HCT116 (cell line): Measurements from ENCODE around the gene PLD4.

ENCODE experiments used
- CTCF ChIP-seq, 3 experiments: fragments of 200-600 bp in 1 of 3; sonication (generic) in 1 of 3; IDR thresholded peaks in 2 of 3; conservative IDR thresholded peaks in 1 of 3; 2 replicates each; pipeline ENCODE4 v1.5.1; 2012 to 2017; ENCODE audit warnings: low read depth in 2 of 3, low read length in 2 of 3, antibody characterized with exemption in 1 of 3, borderline replicate concordance in 1 of 3, control low read depth in 1 of 3, mild to moderate bottlenecking in 1 of 3, mixed read lengths in 1 of 3, mixed run types in 1 of 3, moderate library complexity in 1 of 3; ENCODE audit not compliant: insufficient read depth in 1 of 3
- EZH2phosphoT487 ChIP-seq: fragments of 200-600 bp; IDR thresholded peaks from 2 replicates; pipeline ENCODE4 v1.6.1; 2018; ENCODE audit warnings: antibody characterized with exemption, borderline replicate concordance
- POLR2A ChIP-seq: IDR thresholded peaks from 2 replicates; pipeline ENCODE4 v1.7.0; 2011; ENCODE audit warnings: borderline replicate concordance; ENCODE audit not compliant: insufficient read depth, insufficient read length; ENCODE audit errors: extremely low read depth
- SIN3A ChIP-seq: IDR thresholded peaks from 2 replicates; pipeline ENCODE4 v1.6.1; 2012; ENCODE audit warnings: low read depth
- TCF7L2 ChIP-seq: IDR thresholded peaks from 2 replicates; pipeline ENCODE4 v1.7.0; 2011; ENCODE audit warnings: borderline replicate concordance, inconsistent platforms; ENCODE audit not compliant: insufficient read depth, insufficient read length; ENCODE audit errors: extremely low read depth

- TF ChIP-seq TCF7L2 (no peak), CTCF (IDR thresholded peaks at IDR 0.05 in 2 of 3, conservative IDR thresholded peaks at IDR 0.05 in 1 of 3; ENCODE audit: borderline replicate concordance in 1 of 3, insufficient read depth in 1 of 3, low read depth in 2 of 3, low read length in 2 of 3) (no peak), SIN3A (no peak), POLR2A (no peak), EZH2phosphoT487 (no peak)
These were observed 47.0 kb downstream of the PLD4 start for GRCh38 chr14:104971447-104972240.
